Measurements from ENCODE around the gene CAMTA1. TPM values are rescaled to one million over a fixed set of nuclear protein-coding genes. Genes with fewer than 3 reads are reported as not detected.

The CAMTA1 gene
- polyA plus RNA-seq, 1 experiment, result 64.9 TPM

DNA sequence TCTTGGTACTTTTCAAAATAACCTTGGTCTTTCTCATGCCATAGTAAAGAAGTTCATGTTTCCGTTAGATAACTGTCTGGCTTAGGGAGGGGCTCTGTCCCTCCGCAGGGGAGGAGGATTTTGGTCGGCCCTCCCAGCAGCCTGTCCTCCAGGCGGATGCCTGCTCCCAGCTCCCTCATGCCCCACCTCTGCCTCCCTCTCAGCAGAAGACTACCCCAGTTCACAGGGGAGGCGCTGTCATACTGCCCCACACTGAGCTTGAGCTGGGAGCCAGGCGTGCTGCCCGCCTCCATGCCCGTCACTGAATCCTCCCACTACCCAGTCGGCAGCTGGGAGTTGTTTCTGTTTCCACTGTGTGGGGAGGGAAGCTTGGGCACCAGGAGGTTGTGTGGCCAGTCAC is 127.3 kb downstream of the CAMTA1 start:
- H3K9me3 ChIP-seq (ENCODE audit: control insufficient read depth, insufficient read depth, low read length), result peaks cover 9% of the 10 kb centered on the region
- peaks cover 6% of the 10 kb centered on the region for H3K27me3 ChIP-seq (ENCODE audit: control insufficient read depth, insufficient read depth, low read length)
- H3K4me3 ChIP-seq (ENCODE audit: low read depth, low read length), result no peak overlapping the region
- no peak overlapping the region for H3K27ac ChIP-seq (ENCODE audit: low read depth, low read length)
- POLR2A ChIA-PET, result no interaction called here
- CTCF ChIA-PET, result no interaction called here
- TF ChIP-seq, protein P1, sequence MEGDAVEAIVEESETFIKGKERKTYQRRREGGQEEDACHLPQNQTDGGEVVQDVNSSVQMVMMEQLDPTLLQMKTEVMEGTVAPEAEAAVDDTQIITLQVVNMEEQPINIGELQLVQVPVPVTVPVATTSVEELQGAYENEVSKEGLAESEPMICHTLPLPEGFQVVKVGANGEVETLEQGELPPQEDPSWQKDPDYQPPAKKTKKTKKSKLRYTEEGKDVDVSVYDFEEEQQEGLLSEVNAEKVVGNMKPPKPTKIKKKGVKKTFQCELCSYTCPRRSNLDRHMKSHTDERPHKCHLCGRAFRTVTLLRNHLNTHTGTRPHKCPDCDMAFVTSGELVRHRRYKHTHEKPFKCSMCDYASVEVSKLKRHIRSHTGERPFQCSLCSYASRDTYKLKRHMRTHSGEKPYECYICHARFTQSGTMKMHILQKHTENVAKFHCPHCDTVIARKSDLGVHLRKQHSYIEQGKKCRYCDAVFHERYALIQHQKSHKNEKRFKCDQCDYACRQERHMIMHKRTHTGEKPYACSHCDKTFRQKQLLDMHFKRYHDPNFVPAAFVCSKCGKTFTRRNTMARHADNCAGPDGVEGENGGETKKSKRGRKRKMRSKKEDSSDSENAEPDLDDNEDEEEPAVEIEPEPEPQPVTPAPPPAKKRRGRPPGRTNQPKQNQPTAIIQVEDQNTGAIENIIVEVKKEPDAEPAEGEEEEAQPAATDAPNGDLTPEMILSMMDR (IDR thresholded peaks at IDR 0.05; ENCODE audit: low read depth, low read length), result no peak
- DNase-seq (ENCODE audit: low read depth, low spot score), result no peak

DNA sequence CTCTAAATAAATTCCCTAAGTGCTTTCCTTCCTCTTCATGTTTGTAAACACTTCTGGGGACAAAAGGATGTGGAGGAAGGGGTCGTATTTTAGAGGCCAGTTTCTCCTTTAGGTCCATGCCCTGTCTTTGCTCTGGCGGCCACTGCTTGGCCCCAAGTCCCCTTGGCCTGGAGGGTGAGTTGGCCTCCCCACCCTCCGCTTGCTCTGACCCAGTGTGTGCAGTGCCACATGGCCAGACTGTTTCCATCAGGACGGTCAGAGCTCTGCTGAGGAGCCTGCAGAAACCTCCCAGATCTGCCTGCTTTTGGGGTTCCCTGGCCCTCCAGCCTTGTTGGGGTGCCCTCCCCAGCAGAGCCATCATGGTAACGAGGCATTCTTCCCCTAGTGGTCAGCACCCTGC is 127.8 kb downstream of the CAMTA1 start:
- ChIA-PET CTCF (no interaction called here), POLR2A (no interaction called here)
- peaks cover 9% of the 10 kb centered on the region for H3K9me3 ChIP-seq (ENCODE audit: control insufficient read depth, insufficient read depth, low read length)
- TF ChIP-seq, protein P1 (IDR thresholded peaks at IDR 0.05; ENCODE audit: low read depth, low read length), result no peak
- H3K4me3 ChIP-seq (ENCODE audit: low read depth, low read length), result no peak overlapping the region
- no peak for DNase-seq (ENCODE audit: low read depth, low spot score)
- H3K27ac ChIP-seq (ENCODE audit: low read depth, low read length), result no peak overlapping the region
- H3K27me3 ChIP-seq (ENCODE audit: control insufficient read depth, insufficient read depth, low read length), result peaks cover 6% of the 10 kb centered on the region

DNA sequence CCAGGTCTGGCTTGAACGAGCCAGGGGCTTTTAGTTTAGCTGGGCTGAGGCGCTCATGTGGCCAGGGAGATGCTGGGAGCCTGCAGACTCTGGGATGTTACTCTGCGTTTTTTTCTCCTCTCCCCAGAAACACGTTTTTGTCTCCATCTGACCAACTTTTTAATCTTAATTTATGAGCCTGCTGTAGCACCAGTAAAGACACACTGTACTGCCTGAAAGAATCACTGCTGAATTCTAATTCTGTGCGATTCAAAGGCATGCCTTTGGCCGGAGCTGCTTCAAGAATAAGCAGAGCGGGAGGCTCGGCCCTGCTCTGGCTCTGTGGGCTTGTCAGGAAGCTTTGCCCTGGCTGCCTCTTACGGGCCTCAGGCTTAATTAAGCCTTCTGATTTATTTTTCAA is 129.5 kb downstream of the CAMTA1 start:
- H3K27ac ChIP-seq (ENCODE audit: low read depth, low read length), result no peak overlapping the region
- POLR2A ChIA-PET, result no interaction called here
- CTCF ChIA-PET, result interaction anchor here (0.7 kb wide), 1 partner anchor 51 kb away, joined by 3 read pairs; no protein-coding TSS in a partner anchor
- peaks cover 9% of the 10 kb centered on the region for H3K9me3 ChIP-seq (ENCODE audit: control insufficient read depth, insufficient read depth, low read length)
- TF ChIP-seq, protein P1 (IDR thresholded peaks at IDR 0.05; ENCODE audit: low read depth, low read length), result no peak
- no peak for DNase-seq (ENCODE audit: low read depth, low spot score)
- H3K4me3 ChIP-seq (ENCODE audit: low read depth, low read length), result no peak overlapping the region
- peaks cover 6% of the 10 kb centered on the region for H3K27me3 ChIP-seq (ENCODE audit: control insufficient read depth, insufficient read depth, low read length)

DNA sequence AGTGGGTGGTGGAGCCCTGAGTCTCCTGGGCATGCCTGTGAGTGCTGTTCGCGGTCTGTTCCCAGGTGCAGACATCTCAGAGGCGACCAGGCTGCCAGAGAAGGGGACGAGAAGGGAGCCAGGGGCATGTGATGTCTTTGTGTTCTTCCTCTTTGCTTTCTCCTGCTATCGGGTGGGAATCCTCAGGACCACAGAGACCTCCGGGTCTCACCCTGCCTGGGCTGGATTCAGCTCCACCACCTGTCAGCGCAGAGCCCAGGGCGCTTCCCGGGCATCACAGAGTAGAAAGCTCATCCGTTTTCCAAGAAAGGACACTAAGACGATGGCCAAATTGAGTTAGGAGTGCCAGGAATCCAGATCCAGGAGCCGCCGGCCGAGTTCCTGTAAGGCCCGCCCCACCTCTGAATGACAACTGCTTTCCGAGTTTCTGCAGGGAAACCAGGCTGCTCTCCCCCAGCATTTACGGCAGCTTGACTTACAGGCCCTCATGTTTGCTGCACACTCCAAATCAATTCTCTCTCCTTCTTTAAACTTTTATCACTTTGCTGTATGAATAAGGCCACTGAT is 130.8 kb downstream of the CAMTA1 start:
- TF ChIP-seq, protein P1 (IDR thresholded peaks at IDR 0.05; ENCODE audit: low read depth, low read length), result no peak
- Histone ChIP-seq H3K4me3 (ENCODE audit: low read depth, low read length) (no peak overlapping the region), H3K9me3 (ENCODE audit: control insufficient read depth, insufficient read depth, low read length) (peaks cover 9% of the 10 kb centered on the region), H3K27me3 (ENCODE audit: control insufficient read depth, insufficient read depth, low read length) (peaks cover 6% of the 10 kb centered on the region), H3K27ac (ENCODE audit: low read depth, low read length) (no peak overlapping the region)
- POLR2A ChIA-PET, result no interaction called here
- DNase-seq (ENCODE audit: low read depth, low spot score), result no peak
- CTCF ChIA-PET, result no interaction called here

DNA sequence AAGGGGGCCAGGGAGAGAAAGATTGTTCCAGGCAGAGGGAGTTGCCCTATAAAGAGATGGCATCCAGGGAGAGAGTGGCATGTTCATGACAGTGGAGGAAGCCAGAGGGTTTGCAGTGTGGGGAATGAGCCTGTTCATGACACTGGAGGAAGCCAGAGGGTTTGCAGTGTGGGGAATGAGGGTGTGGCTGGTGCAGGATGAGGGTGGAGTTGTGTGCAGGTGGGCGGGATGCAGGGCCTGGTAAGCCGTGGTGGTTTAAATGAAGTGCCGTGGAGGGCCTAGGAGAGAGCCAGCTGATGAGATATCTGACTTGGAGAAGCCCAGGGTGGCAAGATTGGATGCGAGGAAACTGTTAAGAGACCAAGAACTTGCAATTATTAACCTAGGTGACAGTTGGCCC is 131.8 kb downstream of the CAMTA1 start:
- Histone ChIP-seq H3K27me3 (ENCODE audit: control insufficient read depth, insufficient read depth, low read length) (peaks cover 2% of the 10 kb centered on the region), H3K9me3 (ENCODE audit: control insufficient read depth, insufficient read depth, low read length) (peaks cover 9% of the 10 kb centered on the region), H3K27ac (ENCODE audit: low read depth, low read length) (no peak overlapping the region), H3K4me3 (ENCODE audit: low read depth, low read length) (no peak overlapping the region)
- TF ChIP-seq, protein P1 (IDR thresholded peaks at IDR 0.05; ENCODE audit: low read depth, low read length), result no peak
- CTCF ChIA-PET, result no interaction called here
- POLR2A ChIA-PET, result no interaction called here
- no peak for DNase-seq (ENCODE audit: low read depth, low spot score)
